HPDE6-E6E7 (cell line): Measurements from ENCODE around the gene TTLL12.

Experiments used
- DNase-seq: peaks from one replicate; pipeline ENCODE4 v3.0.0; 2011; ENCODE audit warnings: missing footprints; ENCODE audit errors: extremely low spot score

TTLL12 gene

DNA sequence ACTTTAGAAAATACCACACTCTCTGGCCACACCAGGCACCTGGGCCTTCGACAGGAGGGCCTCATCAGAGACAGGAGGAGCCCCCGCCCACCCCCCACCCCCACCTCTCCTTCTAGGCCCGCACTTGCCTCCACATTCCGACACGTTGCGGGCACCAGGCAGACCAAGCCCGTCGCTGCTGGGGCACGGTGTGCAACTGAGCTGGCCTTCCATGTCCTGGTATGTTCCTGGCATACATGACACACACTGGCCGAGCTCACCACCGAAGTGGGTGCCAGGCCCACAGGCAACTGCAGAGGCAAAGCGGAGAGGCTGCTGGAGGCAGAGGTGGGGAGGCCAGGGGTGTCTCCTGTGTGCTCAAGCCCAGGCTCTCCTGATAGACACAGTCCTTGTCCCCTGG is 27.0 kb upstream of the TTLL12 start:
- no peak for DNase-seq

DNA sequence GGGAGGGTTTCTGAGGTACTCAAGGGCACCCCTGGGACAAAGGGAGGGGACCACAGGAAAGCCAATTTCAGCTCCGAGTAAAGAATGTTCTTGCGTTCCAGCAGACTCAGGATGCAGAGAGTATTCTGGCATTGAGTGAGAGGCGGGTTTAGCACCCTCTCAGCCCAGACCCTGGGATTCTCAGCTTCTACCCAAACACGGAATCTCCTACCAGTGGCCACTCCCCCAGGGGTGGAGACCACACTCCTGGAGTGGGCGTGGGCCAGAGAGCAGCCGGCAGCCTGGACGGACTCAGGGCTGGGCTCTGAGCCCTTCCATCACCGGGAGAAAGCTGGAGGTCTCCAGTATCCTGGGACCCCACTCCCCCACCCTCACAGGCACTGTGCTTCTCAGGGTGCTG is 26.1 kb upstream of the TTLL12 start:
- no peak for DNase-seq

DNA sequence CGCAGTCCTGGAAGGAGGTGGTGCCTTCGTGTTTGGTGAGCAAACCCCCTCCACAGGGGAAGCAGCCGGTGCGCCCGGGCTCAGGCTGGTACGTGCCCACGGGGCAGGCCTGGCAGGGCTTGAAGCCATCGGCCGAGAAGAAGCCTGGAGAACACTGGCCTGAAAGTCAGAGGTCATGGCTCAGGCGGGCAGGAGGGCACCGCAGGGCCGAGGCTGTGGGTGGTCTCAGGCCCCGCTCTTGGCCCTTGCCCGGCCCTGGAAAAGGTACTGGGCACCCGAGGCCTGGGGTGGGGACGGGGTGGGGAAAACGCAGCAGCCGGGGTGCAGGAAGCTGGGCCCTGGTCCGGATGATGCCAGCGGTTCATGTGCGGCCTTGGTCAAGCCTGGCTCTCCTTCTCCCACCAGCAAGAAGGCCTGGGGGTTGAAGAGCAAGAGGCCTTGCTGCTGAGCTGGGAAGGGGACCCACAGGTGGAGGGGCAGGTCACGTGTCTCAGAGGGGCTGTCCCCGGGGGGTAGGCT is 25.6 kb upstream of the TTLL12 start:
- DNase-seq: no peak

DNA sequence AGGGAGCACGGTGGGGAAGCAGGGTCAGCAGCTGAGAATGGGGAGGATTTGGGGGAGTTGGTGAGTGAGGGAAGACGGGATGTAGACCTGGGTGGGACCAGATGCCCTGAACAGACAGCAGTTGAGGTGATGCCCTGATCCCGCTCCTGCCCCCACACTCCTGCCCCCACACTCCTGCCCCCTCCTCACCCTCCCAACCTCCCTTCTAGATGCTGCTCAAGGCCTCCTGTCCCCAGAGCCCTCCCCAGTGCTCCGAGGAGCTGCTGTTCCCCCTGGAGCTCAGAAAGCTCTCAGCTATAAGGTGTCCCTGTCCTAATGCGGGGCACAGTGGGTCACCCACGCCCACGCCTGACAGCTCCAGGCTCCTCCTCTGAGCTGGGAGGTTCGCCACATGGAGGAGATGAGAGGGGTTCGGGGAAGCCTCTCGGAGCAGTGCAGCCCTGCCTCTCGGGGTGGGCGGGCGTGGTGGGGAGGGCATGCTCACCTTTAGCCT is 25.1 kb upstream of the TTLL12 start:
- no peak for DNase-seq

DNA sequence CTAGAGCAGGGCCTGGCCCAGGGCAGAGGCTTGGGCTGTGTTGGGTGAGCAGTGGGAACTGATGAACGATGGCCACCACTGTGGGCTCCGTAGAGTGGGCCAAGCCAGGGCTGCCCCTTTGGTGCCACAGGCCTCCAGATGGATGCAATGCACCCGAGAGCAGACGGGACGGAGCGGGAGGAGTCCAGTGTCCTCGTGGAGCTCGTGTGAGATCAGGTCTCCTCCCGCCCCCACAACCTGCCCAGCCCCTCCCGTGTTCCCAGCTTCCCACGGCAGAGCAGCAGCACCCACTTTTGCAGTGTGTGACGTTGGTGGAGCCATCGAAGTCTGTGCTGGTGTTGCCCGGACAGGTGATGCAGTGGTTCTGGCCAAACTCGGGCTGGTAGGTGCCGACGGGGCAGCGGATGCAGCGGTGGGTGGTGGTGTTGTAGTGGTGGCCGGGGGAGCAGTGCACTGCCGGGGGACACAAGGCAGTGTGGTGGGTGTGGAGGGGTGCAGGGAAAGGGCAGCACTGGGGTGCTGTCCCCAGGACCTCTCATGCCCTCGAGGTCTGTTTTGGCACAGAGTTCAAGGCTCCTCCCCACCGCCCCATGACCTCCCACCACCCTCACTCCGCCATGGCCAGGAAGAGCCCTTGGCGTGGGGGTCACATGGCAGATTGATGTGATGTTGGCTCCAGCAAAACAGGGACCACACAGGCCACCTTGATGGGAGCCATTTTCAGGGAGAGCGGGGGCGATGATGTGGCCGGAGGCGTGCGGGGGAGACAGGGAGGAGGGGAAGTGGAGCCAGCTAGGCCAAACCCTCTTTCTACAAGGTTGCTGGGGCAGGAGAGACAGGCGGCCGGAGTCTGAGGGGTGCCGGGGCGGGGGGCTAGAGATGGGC is 23.9 kb upstream of the TTLL12 start:
- DNase-seq: no peak

DNA sequence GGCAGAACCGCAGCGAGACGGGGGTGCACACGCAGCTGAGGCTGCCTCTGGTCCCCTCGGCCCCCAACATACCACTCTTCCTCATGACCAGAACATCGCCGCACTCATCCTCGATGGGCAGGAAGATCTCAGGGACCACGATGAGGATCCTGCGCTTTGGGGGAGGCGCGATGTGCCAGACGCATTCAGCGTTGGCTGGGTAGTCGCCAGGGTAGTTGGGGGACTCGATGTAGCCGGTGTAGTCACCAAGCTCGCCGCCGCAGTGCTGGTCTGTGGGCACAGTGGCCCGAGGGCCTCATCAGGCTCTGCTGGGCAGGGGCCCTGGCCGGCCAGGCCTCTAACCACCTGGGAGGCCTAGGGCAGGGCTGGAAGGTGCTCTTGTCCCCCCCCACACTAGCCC is 23.0 kb upstream of the TTLL12 start:
- no peak for DNase-seq

DNA sequence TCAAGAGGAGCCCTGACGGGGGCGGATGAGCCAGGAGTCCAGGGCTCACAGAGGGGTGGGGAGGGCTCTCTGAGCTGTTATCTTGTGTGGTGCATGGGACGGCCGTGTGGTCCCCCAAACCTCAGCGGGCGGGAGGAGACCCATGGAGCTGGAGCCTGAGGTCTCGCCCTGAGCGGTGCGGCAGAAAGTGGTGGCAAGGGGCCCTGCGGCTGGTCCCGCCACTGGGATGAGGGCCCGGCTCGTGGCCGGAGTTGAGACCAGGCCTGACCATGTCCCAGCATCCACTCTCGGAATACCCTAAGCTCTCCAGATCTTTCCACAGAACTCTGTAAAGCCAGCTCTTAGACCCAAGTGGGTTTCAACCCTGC is 22.6 kb upstream of the TTLL12 start:
- no peak for DNase-seq

DNA sequence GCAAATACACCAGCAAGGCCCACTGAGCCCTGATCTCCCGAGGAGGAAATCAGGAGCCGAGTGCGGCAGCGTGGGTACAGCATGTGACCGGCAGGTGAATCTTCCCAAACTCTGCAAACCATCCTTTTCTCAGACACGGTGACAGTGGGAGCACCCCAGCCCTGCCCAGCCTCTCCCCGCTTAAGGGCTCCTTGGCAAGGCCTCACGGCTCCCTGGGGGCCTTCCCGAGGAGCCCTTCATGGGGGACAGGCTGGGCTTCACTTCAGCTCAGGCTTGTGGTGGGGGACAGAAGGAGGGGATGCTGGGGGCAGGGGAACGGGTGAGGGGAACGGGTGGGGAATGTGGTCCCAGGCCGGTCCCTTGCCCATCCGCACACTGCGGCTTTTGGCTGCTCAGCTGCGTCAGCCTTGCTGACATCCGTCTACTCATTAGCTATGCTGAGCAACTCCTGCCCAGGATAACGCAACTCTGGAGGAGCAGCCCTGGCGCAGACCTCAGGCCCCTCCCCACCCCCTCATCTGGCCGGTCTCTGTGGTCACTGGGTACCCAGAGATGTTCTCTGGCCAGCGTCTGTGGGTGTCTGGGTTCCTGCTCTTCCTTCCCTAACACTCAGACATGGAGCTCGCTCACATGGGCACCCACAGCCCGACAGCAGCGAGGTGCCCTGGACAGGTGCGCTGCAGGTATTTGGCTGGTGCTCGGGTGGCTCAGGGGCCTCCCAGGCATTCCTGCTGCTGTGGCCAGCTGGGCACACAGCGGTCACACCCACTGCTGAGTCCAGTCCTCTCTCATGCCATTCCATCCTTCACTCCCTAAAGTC is 22.0 kb upstream of the TTLL12 start:
- DNase-seq: no peak

DNA sequence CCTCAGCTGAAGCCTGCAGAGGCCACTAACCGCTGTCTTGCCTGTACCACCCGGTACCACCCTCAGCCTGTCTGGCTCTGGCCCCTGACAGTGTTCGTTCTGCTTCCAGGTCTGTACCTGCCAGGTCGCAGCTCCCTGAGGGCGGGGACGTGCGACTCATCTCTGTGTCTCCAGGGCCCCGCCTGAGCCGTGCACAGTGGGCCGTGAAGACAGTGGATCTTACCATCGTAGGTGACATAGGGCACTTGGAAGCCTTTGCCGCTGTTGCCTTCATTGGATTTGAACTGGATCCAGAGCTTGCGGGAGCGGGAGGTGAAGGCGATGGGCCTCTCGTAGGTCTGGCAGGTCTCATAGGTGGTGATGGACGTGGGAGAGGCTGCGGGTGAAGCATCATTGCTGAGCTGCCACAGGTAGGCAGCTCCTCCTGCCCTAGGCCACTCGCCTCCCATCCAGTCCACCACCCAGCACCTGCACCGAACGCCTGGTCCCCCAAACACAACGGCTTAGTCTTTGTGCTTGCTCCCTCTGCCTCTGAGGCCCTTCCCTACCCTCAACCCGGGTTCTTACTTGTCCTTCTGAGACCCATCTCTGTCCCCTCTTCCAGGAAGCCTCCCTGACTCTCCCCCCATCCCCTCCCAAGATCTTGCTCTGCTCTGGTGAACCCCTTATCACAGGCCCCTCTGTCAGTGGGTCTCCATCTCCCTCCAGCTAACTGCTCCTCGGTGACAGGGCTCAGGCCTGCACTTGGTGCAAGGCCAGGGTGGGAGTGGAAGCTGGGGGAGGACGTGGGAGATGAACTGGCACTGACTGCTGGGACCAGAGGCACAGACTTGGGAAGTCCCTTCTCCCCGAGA is 21.1 kb upstream of the TTLL12 start:
- no peak for DNase-seq

DNA sequence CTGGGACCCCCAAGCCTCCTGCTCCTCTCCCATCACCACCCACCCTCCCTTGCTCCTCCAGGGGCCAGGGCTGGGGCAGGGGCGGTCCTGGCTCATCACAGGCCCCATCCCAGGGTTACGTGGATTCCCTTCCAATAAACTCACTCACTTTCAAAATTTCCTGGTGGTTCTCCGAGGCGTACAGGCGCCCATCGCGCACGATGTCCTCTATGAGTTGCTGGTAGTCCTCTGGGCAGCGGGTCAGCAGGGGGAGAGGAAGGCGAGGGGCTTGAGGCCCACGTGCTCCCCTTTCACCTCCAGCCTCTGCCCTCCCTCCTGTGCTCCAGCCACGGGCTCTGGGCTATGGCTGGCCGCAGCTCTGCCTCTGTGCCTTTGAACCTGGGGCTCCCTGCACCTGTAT is 20.5 kb upstream of the TTLL12 start:
- DNase-seq: no peak

DNA sequence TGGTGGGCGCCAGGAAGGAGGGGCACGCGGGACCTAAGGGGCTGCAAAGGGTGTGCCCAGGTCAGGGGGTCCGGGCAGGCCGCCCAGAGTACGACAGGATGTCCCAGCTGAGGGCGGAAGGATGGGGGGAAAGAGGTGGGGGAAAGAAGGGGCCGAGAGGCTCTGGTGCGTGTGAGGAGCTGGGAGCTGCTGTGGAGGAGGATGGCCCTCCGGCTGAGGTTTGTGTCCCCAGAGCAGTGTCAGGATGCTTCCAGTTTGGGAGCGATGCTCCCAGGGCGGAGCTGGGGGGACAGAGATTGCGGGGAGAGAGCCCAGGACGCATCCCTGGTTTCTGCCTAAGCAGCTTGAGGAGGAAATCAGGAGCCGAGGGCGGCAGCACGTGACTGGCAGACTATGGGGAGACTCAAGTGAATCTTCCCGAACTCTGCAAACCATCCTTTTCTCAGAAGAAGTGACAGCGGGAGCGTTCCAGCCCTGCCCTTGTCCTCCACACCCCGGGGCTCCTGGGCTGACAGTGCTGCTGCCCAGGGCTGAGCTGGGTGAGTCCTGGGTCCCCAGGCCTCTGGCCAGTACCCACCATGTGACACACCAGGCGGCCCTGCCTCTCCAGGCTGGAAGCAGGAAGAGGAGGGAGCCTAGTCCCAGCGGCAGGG is 19.7 kb upstream of the TTLL12 start:
- DNase-seq: no peak

DNA sequence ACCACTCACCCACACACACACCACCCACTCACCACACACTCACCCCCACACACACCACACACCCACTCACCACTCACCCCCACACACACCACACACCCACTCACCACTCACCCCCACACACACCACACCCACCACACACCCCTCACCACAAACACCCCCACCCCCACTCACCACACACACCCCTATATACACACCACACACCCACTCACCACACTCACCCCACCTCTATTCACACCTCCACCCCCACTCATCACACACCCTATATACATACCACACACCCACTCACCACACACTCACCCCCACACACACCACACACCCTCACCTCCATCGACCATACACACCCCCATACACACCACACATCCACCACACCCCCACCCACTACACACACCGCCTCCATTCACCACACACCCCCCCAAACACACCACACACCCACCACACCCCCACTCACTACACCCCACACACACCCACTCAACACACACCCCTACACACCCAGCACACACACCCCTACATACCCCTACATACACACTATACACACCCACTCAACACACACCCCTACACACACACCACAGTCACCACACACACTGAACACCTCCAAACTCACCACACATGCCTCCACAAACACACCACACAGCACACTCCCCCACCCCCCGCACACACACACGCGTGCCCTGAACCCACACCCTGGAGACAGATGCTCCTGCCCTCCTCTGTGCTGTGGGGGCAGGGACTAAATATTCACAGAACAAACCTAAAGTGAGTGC is 19.0 kb upstream of the TTLL12 start:
- DNase-seq: no peak

DNA sequence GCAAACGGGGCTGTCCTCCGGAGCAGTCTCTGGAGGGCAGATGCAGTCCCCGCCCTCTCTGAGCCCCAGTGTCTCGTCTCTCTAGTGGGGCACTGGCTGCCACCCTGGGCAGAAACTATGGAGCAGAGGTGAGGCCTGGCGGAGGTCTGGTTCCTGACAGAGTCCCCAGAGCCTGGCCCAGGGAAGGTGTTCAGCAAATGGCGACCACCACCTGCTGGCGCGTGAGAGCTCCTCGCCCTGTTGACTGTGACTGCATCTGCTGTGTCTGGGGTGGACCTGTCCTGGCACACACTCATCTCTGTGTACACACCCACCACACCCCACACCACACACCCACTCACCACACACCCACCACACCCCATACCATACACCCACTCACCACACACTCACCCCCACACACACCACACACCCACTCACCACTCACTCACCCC is 18.3 kb upstream of the TTLL12 start:
- DNase-seq: no peak

DNA sequence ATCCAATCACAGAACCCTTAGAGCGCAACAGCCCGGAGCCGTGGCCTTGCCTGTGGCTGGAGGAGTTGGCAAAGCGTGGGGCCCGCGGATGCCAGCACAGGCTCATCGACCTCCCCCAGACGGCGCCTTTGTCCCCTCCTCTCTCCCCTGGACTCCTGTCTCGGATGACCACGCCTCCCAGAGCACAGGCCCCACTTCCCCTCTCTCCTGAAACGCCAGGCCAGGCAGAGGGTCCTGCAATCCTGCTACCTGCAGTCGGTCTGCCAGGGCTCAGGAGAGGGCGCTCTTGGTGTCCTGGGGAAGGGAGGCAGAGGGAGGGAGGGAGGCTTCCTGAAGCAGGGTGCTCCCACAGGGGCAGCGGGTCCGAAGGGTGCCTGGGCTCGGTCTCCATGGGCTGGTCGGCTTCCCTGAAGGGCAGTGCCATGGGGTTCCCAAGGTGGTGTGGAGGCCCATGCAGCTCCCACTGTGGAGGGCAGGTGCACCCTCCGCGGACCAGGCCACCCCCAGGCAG is 16.6 kb upstream of the TTLL12 start:
- no peak for DNase-seq

DNA sequence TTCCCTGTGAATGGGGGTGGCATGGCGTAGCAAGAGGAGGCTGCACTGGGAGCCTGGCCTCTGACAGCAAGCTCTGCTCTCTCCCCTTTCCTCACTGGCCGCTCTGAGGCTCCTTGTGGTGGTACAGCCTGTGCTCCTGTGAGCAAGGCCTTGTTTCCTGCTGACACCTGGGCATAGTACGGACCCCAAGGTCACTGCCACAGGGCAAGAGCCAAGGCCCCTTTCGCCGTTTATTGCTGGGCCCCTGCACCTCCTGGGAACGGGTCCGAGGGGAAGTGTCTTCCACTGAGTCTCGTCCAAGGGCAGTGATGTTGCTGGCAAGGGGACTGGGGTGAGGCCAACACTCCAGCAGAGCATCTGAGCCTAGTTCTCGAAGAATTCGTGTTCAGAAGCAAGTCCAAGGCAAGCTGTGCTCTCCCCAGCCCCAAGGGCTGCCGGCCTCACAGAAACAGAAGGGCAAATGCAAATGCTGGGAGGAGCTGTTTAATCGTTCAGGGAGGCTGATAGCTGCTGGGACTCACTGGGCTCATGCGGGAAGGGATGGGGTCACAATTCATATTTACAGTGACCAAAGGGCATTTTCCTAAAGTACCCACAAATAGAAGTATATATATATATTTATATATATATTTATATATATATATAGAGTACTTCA is 15.9 kb upstream of the TTLL12 start:
- no peak for DNase-seq

DNA sequence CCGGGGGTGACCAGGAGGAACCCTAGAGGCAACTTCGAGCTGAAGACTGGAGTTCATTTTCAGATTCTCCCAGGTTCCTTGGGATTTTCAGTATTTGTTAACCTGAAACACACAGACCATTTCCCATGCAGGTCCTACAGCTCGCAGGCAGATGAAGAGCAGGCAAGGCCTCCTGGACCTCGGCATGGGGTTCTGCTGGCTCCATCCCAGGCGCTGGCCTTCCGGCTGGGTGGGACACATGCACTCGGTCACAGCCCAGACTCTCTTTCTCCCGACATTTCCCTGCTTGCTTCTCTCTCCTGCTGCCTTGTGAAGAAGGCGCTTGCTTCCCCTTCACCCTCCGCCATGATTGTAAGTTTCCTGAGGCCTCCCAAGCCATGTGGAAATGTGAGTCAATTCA is 15.4 kb upstream of the TTLL12 start:
- DNase-seq: no peak

DNA sequence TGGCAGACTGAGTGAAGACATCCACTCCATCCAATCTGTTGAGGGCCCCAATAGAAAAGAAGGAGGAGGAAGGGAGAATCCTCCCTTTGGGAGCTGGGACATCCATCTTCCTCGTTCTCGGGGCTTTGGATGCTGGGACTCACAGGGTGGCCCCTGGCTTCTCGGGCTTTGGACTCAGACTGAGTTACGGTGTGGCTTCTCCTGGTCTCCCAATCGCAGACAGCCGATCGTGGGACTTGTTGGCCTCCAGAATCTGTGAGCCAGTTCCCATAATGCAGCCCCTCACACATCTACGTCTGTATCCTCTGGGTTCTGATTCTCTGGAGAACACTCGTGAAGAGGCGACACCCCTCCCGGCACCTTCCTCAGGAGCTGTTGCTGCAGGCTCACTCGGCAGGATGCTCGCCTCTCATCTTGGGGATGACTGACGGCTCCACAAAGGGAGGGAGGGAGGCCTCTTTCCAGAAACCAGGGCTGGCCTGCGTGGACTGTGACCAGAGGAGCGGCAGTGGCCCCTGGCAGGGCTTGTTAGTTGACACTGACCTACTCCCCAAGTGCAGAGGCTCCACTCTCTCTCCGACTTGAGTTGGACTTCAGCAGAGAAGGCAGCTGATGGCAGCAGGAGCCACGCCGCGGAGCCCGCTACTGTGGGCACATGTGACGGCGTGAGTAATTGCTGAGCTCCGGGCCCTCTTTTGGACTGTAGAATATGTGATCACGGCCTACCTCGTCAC is 14.7 kb upstream of the TTLL12 start:
- no peak for DNase-seq

DNA sequence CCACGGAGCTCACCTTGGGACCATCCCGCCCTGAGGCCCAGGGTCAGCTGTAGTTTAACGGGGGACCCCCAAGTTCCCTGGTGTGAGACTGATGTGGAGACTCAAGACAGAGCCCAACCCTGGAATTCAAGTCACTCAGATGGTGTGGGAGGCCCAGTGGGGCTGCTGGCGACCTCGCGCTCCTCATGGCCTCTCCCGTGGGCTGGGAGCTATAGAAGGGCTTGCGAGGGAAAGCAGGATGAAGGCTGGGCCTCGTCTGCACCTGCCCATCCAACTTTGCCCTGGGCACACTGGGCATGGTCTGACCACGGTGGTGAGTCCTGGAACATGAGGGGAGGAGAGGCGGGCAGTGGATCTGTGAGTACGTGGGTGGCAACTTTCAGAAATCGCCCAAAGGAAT is 13.6 kb upstream of the TTLL12 start:
- DNase-seq: no peak

DNA sequence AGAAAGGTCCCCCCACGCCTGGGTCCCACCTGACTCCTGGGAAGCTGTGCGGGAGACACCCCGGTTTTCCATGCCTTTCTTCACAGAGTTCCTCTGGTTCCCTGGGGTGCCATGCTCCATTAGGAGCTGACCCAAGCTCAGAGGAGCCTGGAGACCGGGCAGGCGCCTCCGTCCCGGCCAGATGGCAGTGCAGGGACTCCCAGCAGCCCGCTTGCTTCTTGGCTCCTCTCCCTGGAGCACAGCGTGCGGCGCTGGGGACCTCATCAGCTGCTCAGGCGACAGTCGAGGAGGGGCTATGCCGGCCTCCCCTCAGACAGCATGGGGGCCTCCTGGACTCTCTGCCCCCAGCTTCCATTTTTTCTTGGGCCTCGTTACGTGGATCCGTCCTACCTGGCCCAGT is 13.1 kb upstream of the TTLL12 start:
- DNase-seq: no peak
